Osteoblast (primary cell): Measurements from ENCODE around the gene MB. TPM values are rescaled to one million over a fixed set of nuclear protein-coding genes. Genes with fewer than 3 reads are reported as not detected.
"Not testable (repeated sequence)": the region's sequence is repeated elsewhere in the genome, so short reads cannot be mapped to it uniquely, and the experiment has no call there.

Experiments
- DNase-seq: peaks from one replicate; pipeline ENCODE4 v3.0.0; 2011; ENCODE audit warnings: low spot score, mixed read lengths; ENCODE audit not compliant: insufficient read length; ENCODE audit errors: missing footprints
- H2AFZ ChIP-seq: 2 replicates; pipeline ENCODE4 v1.6.0; 2011; ENCODE audit warnings: mild to moderate bottlenecking, low read length
- H3K27ac ChIP-seq: 2 replicates; pipeline ENCODE4 v1.5.1; 2011; ENCODE audit warnings: mild to moderate bottlenecking, low read depth, low read length, moderate library complexity
- H3K27me3 ChIP-seq: 2 replicates; pipeline ENCODE4 v1.6.0; 2012; ENCODE audit warnings: mild to moderate bottlenecking, control low read depth, inconsistent platforms, low read length, moderate library complexity; ENCODE audit not compliant: insufficient read depth
- H3K36me3 ChIP-seq: 2 replicates; pipeline ENCODE4 v1.5.1; 2011; ENCODE audit warnings: mild to moderate bottlenecking, low read length, control low read depth, moderate library complexity; ENCODE audit not compliant: insufficient read depth
- H3K4me1 ChIP-seq: 2 replicates; pipeline ENCODE4 v1.5.1; 2011; ENCODE audit warnings: mild to moderate bottlenecking, low read length, control low read depth, moderate library complexity; ENCODE audit not compliant: insufficient read depth
- H3K4me2 ChIP-seq: 2 replicates; pipeline ENCODE4 v1.6.0; 2011; ENCODE audit warnings: mild to moderate bottlenecking, low read length; ENCODE audit not compliant: insufficient read depth
- H3K4me3 ChIP-seq: fragments of 200-600 bp; sonication (generic); 3 replicates; pipeline ENCODE4 v1.5.1; 2012; ENCODE audit warnings: mild to moderate bottlenecking, low read length, inconsistent platforms; ENCODE audit not compliant: insufficient read depth
- H3K79me2 ChIP-seq: 2 replicates; pipeline ENCODE4 v1.6.0; 2012; ENCODE audit warnings: mild to moderate bottlenecking, low read length, control low read depth, inconsistent platforms; ENCODE audit not compliant: insufficient read depth
- H3K9me3 ChIP-seq: 2 replicates; pipeline ENCODE4 v1.5.1; 2011; ENCODE audit warnings: low read depth, low read length, control low read depth
- H4K20me1 ChIP-seq: 2 replicates; pipeline ENCODE4 v1.6.0; 2012; ENCODE audit warnings: mild to moderate bottlenecking, low read length, control low read depth; ENCODE audit not compliant: insufficient read depth
- CTCF ChIP-seq: IDR thresholded peaks from 2 replicates; pipeline ENCODE4 v1.5.1; 2011; ENCODE audit warnings: mild to moderate bottlenecking, low read depth, low read length, moderate library complexity; ENCODE audit errors: extremely low read depth
- total RNA-seq: library from RNA; depleted of rRNA; stranded (reverse); fragments of >200 nt; gene quantifications from 2 replicates; pipeline ENCODE4 v1.2.3, GENCODE V29; 2012

MB gene
- total RNA-seq, 1 donor: 0.36 TPM

- Histone ChIP-seq H2AFZ (no peak overlapping the region), H3K36me3 (no peaks in the 10 kb centered on the region), H3K27ac (no peak overlapping the region), H3K4me3 (no peak overlapping the region), H3K27me3 (no peaks in the 10 kb centered on the region), H3K4me2 (no peak overlapping the region), H3K4me1 (peaks cover 36% of the 10 kb centered on the region), H3K9me3 (no peaks in the 10 kb centered on the region), H3K79me2 (no peaks in the 10 kb centered on the region), H4K20me1 (no peaks in the 10 kb centered on the region)
- no peak for TF ChIP-seq CTCF
- DNase-seq: no peak
Observed at GRCh38 chr22:35625763-35626432, 8.8 kb upstream of the MB start.

- no peak overlapping the region for H3K27ac ChIP-seq
- H4K20me1 ChIP-seq: no peaks in the 10 kb centered on the region
- no peaks in the 10 kb centered on the region for H3K36me3 ChIP-seq
- H3K4me1 ChIP-seq: peaks cover 33% of the 10 kb centered on the region
- H3K4me3 ChIP-seq: no peak overlapping the region
- no peak overlapping the region for H2AFZ ChIP-seq
- H3K9me3 ChIP-seq: no peaks in the 10 kb centered on the region
- no peak for TF ChIP-seq CTCF
- DNase-seq: no peak
- no peaks in the 10 kb centered on the region for H3K27me3 ChIP-seq
- H3K79me2 ChIP-seq: no peaks in the 10 kb centered on the region
- no peak overlapping the region for H3K4me2 ChIP-seq
Observed at GRCh38 chr22:35624547-35624946, 7.4 kb upstream of the MB start.

GRCh38 chr22:35623885-35624284 is 6.8 kb upstream of the MB start:
- not testable (repeated sequence) for H3K36me3 ChIP-seq, H3K4me2 ChIP-seq

GRCh38 chr22:35622191-35622913 is 5.2 kb upstream of the MB start:
- H3K27me3 ChIP-seq: no peaks in the 10 kb centered on the region
- H3K4me1 ChIP-seq: peaks cover 20% of the 10 kb centered on the region
- H4K20me1 ChIP-seq: no peaks in the 10 kb centered on the region
- H3K4me2 ChIP-seq: no peak overlapping the region
- no peak overlapping the region for H3K4me3 ChIP-seq
- no peaks in the 10 kb centered on the region for H3K36me3 ChIP-seq
- no peak for TF ChIP-seq CTCF
- DNase-seq: no peak
- peak overlapping the region; percentile 26 for H3K27ac ChIP-seq
- H3K79me2 ChIP-seq: no peaks in the 10 kb centered on the region
- no peak overlapping the region for H2AFZ ChIP-seq
- no peaks in the 10 kb centered on the region for H3K9me3 ChIP-seq

More at GRCh38 chr22:35623885-35624284, 6.8 kb upstream of the MB start:
- not testable (repeated sequence) for H4K20me1 ChIP-seq, H3K79me2 ChIP-seq, H3K27ac ChIP-seq, H3K9me3 ChIP-seq, H3K4me3 ChIP-seq, H3K27me3 ChIP-seq, DNase-seq, H2AFZ ChIP-seq
- H3K4me1 ChIP-seq: peaks cover 27% of the 10 kb centered on the region
